Hematopoietic multipotent progenitor cell (in vitro differentiated cells): ENCODE results near the gene LIN52. TPM values are rescaled to one million over a fixed set of nuclear protein-coding genes. Genes with fewer than 3 reads are reported as not detected.

Experiments used
- DNase-seq, 3 donors: peaks; one replicate each; pipeline ENCODE4 v3.0.0-alpha.2; 2011 to 2015; ENCODE audit warnings: low read depth in 2 of 3, low spot score in 2 of 3
- total RNA-seq: library from RNA; depleted of rRNA; stranded (reverse); fragments of >200 nt; gene quantifications from one replicate; pipeline ENCODE4 v1.2.3, GENCODE V29; 2012

Gene LIN52, protein sequence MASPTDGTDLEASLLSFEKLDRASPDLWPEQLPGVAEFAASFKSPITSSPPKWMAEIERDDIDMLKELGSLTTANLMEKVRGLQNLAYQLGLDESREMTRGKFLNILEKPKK
- 4.0 TPM for total RNA-seq

DNA sequence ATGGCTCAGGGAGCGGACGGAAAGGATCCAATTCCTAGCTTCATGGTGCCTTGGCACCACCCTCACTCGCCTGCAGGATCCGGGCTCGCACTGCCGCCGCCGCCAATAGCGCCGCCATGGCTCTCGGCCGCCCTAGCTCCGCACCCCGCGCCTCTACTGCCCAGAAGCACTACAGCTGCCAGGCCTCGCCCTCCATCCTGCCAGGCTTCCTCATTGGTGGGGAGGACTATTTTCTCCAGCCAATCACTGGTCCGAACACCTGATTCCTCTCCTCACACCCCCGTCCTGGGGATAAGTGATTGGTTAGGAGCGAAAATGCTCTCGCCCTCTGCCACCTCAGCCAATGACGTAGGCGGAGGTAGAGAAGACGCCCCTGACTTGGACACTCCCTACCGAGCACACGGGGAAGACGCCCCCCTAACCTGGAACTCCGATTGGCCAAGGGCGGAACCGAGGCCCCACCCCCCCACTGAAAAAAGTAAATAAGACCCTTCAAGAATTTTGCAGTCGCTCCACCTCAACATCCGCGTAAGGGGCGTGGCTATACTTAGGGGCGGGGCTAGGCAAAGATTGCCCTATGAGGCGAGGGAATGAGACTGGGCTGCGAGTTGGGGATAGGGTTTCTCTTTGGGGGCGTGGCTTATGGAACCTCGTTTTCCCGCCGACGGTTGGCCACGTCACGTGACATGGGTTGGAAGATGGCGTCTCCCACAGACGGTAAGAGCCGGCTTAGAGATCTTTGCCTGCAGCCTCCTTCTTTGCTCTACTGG lies at the start of gene LIN52, which contains the start of gene ALDH6A1:
TSS of gene LIN52 (plus strand) at position 680 of the 770 bp plus-strand sequence. CDS start at position 699, 19 bp downstream.
TSS of gene ALDH6A1 (minus strand) at position 177 of the 770 bp plus-strand sequence. CDS start at position 118, 59 bp downstream.
- peak; percentile 99 to 100 (median 100) for DNase-seq

DNA sequence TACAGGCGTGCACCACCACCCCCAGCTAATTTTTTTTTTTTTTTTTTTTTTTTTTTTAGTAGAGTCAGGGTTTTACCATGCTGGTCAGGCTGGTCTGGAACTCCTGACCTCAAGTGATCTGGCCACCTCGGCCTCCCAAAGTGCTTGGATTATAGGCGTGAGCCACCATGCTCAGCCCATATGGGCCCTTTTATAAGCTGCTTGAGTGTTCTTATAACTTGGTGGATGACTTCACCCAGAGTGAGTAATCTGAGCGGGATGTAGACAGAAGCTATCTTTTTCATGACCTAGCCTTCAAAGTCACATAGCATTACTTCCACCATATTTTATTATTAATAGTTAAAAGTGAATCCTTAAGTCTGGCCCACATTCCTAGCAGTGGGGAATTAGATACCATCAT lies 49.2 kb upstream of the LIN52 start:
- no peak for DNase-seq

DNA sequence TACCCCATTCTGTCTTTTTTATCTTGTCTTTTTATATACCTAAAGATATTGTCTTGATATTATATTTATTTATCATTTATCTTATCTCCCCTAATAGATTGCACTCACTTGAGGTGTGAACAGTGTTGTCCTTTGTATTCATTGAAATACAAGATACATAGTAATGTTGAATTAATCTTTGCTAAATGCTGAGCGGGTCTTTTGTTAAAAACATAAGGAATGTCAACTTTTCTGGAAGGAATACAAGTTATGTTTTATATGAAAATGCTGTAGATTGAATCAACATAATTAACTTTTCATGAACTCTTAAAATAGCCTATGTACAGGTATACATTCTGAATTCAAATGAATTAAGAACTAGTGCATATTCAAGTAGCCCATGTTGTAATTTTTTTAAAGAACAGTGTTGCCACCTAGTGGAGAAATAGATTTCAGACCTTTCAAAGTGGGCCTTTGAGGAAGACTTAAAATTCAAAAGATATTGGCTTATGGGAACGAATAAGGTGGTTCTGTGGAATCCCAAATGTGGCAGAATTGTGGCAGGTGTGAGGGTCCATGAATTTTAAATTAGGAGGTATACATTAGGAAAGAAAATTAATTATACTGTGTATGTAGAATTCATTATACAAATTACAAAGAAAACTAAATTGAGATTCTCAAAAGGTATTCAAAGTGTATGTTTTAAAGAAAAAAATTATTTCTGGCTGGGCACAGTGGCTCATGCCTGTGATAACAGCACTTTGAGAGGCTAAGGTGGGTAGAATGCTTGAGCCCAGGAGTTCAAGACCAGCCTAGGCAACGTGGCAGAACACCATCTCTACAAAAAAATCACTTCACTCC lies 46.5 kb upstream of the LIN52 start:
- peak; percentile 14 to 78 (median 45) for DNase-seq

DNA sequence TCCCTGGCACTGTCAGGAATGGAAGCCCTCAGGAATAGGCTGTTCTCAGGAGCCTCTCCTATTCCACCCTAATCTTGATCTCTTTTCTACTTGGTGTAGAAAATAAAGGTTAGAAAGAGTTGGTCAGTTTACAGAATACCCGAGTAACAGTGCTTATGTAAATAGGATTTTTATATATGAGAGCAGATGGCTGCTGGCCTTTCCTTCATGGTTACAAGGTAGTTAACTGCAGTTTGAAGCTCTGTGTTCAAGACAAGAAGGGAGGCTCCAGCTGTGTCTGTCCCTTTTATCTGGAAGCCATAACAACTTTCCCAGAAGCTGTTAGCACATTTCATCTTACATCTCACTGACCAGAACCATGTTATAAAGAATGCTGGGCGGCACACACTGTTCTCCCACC lies 42.5 kb upstream of the LIN52 start:
- DNase-seq, result no peak

DNA sequence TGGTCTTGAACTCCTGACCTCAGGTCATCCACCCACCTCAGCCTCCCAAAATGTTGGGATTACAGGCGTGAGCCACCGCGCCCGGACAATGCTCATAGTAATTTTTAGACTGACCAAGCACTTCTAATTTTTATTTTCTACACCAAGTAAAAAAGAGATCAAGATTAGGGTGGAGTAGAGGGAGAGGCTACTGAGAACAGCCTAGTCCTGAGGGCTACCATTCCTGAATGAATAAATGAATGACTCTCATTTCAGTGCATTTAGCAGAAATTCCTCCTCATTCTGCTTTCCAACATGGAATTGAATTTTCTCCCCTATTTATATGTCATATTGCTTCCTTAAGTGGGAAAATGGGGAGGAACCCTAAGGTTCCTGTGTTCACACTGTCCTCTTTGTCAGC lies 39.2 kb upstream of the LIN52 start:
- no peak for DNase-seq

DNA sequence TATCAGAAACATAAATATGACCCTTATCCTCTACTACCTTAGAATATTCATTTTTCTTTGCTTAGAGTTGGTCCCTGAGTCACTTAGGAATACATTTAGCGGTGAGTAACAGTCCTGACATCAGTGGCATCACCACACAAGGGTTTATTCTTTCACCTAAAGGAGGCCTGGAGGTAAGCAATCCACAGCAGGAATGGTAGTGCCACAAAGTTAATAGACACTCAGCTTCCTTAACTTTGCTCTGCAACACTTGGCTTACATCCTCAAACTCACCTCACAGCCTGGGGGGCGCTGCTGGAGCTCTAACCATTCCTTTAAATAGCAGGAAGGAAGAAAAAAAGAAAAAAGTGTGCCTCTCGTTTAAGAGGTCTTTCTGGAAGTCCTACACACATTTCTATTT lies 36.5 kb upstream of the LIN52 start:
- no peak for DNase-seq

DNA sequence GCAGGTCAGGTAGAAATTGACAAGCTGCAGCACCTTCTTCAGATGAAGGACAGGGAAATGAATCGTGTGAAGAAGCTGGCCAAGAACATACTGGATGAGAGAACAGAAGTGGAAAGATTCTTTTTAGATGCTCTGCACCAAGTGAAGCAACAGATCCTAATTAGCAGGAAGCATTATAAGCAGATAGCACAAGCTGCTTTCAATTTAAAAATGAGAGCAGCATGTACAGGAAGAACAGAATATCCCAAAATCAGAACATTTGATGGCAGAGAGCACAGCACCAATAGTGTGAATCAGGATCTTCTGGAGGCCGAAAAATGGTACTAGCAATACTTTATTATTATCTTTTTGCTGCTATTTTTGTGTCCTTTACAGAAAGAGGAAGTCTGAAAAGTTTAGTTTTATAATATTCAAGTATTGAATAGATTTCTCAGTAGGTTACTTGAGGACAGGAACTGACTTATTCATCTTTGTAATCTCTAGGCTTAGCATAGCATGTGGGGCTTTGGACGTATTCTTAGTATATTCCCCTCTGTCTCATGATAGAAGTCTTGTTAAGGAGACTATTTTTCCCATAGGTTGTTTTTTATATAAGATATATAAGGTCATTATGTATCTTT lies 34.8 kb upstream of the LIN52 start:
- peak in 1 of 3 donors; percentile 31 for DNase-seq

DNA sequence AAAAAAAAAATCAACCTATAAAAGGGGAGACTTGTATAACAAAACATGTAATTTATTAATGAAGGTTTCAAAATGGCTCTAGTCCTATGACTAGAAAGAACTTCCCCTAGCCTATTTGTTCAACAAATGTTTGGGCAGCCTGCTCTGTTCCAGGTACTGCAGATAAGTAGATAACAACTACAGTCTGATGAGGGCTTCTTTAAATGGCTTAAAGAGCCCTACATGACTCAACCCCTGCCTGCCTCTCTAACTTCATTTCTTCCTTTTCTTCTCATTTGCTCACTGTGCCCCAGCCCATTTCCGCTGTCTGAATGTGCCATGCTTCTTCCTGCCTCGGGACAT lies 22.0 kb upstream of the LIN52 start:
- DNase-seq, result no peak

DNA sequence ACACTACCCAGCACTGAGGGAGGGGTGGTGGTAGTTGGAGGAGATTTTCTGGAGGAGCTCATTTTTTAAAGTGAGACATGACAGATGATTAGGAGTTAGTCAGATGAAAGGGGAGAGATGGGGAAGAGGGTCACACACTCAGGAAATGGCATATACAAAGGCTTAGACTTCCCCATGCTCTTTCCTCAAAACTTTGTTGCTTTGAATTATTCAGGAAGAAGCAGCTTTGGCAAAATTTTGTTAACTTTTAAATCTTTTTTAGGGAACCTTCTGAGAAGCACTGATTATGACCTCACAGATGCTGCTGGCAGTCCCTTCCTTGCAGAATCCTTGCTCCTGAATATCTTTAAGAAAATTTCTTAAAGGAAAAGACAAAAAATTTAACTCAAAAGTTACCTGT lies 20.3 kb upstream of the LIN52 start:
- no peak for DNase-seq

DNA sequence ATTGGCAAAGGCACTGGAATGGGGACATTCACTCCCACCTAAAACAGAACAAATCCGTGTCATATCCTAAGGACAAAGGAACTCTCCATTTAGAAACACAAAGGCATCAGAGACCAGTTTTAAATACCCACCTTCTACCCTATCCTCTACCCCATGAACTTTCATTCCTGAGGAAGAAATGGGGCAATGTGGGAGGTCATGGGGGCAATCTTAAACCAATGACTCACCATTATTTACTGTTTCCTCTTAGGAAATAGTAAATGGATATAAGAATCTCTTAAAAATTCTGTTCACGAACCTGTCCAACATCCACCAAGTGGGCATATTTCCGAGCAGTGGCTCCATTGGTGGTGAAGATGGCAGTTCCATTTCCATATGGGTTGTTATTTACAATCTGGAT lies 19.9 kb upstream of the LIN52 start:
- DNase-seq, result no peak

DNA sequence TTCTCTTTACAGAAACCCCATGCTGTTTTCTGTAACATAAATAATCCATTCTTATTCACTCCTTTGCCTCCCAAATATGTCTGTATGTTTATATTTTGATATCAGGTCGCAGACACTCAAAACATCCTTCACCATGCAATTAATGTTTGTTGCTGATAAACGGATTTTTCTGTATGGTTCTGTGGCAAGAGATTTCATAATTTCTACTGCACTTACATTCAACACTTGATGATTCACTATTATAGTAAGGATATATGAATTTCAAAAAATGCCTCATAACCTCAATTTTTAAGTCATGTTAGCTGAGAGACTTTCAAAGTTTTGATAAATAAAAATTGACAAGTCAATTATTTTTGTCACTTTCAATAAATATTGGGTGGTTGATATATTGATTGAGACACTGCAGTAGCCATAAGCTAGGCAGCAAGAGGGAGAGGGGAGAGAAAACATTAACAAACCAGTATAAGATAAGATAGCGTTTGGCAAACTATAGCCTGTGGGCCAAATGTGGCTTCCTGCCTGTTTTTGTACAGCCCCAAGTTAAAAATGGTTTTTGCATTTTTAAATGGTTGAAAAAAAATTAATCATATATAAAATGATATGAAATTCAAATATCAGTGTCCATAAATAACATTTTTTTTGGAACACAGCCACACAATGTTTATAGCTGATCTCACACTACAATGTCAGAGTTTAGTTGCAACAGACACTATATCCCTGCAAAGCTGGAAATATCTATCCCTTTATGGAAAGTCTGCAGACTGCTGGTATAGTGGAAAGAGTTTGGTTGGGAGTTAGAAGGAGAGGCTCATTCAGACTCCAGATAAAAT lies 18.8 kb upstream of the LIN52 start:
- DNase-seq, result no peak

DNA sequence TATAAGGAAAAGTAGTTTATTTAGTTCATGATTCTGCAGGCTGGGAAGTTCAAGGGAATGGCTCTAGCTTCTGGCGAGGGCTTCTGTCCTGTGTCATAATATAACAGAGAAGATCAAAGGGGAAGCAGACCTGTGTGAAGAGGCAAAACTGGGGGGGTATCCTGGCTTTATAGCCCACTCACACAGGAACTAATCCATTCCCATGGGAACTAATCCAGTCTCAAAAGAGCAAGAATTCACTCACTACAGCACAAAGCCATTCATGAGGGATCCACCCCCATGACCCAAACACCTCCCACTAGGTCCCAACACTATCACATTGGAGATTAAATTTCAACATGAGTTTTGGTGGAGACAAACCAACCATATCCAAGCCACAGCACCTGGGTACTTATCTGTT lies 7.4 kb upstream of the LIN52 start:
- DNase-seq, result no peak

DNA sequence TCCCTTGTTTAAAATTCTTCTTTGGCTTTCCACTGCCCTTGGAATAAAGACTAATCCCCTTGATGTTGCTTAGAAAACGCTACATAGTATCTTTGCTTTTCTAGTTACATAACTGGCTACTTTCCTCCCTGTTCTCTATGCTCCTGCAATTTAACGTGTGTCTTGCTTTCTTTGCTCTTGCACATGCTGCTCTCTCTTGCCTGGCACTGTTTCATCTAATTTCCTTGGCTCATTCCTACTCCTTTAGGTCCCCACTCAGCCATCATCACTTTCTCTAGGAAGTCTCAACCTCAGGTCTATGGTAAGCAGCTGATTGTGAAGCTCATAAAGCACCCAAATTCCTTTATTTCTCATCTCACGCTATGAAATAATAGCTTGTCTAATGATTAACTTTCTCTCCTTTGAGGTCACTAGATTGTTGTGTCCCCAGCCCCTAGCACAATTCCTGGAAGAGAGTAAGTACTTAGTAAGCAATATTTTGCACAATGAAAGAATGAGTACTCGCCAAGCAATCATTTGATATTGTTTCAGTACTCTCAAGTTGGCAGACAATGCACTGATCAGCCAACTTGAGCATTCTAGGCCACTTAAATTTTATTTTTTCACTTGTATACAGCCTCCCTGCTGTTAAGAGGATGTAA lies 3.8 kb upstream of the LIN52 start:
- DNase-seq, result no peak

DNA sequence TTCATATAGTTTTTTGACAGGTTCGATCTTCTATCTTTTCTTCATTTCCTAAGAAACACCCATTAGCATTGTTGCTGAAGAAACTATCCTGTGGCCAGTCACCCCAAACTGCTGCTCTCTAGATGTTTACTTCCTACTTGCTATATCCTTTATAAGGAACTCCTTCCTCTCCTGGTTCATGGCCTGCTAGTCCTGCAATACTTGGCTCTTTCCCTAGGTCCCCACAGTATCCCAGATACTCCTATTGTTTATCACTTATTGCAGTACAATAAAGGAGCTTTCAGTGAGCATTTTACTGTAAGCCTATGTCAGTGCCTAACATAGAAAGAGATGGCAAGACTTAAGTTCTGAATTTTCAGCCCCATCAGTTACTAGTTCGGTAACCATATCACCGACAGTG lies 3.3 kb upstream of the LIN52 start:
- DNase-seq, result no peak

DNA sequence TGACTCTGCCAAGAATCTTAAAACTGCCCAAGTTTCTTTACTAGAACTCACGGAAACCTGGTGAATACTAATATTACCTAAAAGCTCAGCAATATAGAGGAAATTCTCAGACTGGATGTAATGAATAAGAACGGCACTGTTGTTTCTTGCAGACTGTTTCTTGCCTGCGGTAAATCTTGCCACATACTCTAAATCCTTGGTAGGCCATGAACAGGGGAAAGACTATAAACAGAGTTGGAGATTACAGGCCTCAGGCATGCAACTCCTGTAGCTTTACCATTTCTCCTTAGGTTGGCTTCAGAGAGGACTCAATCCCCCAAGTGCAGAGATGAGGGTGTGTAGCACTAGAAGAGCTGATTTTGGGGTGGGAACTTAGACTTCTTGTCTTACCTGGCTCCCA lies 1.6 kb upstream of the LIN52 start:
- peak in 1 of 3 donors; percentile 4 for DNase-seq

DNA sequence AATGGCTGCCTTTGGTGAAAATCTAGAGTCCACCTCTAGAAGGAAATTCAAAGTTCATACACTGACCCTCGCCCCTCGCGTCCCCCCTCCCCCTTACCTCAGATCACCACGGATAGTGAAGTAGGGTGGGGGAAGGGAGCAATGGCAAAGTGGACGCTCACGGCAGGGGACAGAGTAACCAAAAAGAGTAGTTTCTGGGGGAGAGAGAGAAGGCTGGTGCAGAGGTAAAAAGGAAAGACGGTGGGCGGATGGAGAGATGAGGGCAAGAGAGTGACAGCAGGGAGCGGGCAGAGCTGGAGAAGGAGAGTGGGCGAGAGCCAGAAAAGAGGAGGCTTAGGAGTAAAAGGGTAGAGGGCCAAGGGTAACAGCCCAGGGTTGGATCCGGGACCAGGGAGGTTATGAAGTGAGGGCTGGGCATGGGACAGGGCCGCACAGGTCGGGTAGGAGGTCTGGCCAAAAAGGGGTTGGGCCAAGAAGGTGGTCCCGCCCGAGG lies 926 bp upstream of the LIN52 start:
- DNase-seq, result no peak

DNA sequence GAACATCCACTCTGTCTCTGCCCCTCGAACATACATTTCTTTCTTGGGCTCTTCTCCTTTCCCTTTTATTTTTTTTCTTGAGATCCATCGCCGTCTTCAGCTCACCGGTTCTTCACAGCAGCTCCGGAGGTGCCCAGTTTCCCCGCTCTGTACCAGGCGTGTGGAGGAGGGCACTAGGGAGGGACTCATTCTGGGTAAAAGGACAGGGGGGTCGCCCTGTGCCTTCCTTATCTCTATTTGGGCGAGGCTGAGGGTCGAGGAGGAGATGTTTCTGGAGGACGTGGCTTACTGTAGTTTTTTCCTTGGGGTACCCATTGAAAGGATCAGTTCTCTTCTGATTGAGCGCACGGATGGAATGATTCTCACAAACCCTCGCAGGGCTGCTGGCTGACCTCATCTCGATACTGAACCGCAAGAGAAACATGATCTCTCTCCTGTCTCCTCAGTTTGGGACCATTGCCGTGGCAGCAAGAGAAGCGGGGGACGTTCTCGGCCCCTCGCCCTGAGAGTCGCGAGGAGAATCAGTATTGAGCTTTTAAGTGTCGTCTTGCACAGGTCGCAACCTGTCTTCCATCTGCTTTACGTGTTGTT lies 386 bp downstream of the LIN52 start:
- DNase-seq, result no peak

DNA sequence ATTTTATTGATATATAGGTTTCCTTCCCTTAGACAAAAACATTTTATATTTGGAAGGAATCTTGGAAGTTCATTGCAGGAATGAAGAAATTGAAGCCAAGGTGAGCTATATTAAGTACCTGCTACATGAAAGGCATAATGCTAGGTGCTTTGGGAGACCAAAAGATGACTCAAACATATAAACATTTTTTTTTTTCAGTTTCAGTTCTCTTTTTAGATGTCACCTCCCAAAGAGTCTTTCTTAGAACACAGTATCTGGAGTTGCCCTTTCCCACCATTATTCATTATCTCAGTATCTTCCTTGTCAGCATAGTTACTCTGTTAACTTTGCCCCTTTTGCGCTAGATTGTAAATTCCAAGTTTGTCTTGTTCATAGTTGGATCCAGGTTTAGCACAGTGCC lies 1.1 kb downstream of the LIN52 start:
- no peak for DNase-seq

DNA sequence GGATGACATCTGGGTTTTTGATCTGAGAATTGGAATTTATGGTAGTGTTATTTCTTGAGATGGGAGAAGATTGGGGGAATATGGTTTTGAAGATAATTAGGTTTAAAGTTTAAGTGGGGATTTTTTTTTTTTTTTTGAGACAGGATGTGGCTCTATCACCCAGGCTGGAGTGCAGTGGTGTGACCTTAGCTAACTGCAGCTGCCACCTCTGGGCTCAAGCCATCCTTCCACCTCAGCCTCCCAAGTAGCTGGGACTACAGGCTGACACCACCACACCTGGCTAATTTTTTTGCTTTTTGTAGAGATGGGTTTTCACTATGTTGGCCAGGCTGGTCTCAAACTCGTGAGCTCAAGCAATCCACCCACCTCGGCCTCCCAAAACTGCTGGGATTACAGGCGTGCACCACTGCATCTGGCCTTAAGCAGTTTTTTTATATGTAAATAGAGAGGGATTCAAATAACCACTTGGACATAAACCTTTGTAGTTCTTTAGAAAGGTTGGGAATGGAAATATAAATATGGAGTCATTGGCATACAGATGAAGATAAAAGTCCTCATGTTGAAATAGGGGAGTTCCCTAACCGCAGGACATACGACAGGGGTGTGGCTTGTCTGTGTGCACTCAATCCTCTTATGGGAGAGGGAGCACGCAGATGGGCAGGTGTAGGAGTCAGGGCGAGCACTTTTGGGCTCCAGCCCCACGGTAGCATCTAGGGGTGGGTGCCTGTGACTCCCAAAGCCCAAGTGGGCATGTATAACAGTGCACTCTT lies 4.7 kb downstream of the LIN52 start:
- no peak for DNase-seq
